ENCODE data around the gene EYA3. TPM values are rescaled to one million over a fixed set of nuclear protein-coding genes. Genes with fewer than 3 reads are reported as not detected.

The EYA3 gene
- total and polyA plus RNA-seq, 2 donors from 2014 or later: 10.2 to 32.0 TPM

DNA sequence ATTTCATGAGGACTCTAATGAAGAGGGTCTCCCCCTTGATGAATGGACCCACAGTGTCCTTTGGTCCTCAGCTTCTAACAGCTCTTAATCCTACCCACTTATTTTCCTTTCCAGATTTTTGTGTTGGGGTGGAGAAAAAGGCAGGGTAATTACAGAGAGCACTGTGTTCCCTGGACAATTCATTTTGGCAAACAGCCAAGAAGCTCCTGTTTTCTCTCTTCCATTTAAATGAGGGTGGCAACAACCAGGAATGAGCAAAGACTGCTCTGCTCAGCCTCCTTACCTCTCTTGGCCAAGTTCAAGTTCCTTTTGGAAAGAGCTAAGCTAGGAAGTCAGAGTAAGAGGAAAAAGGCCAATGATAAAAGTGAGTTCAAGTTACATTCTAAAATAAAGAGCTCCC, 116.7 kb downstream of the EYA3 start:
- intact Hi-C loops (cut with DNase I): loop anchor here (10.0 kb wide), 1 partner anchor 117 kb away; no protein-coding TSS in a partner anchor
- Histone ChIP-seq H3K36me3 (ENCODE audit: control insufficient read depth in 2 of 3, insufficient read depth in 3 of 3, low read length in 3 of 3) (peaks cover 0 to 29% (median 17%) of the 10 kb centered on the region in 3 donors), H3K4me1 (ENCODE audit: control insufficient read depth in 2 of 3, insufficient read depth in 2 of 3, low read depth in 1 of 3, low read length in 3 of 3) (peaks cover 0 to 2% (median 0%) of the 10 kb centered on the region in 3 donors), H3K9me3 (ENCODE audit: control insufficient read depth in 2 of 3, insufficient read depth in 1 of 3, low read length in 3 of 3) (no peaks in the 10 kb centered on the region), H3K27ac (ENCODE audit: low read depth in 2 of 2, low read length in 2 of 2) (no peak overlapping the region), H3K4me3 (ENCODE audit: low read length in 3 of 3) (no peak overlapping the region), H3K9ac (ENCODE audit: low read length in 3 of 3) (no peak overlapping the region), H3K27me3 (ENCODE audit: control insufficient read depth, insufficient read depth, low read length) (no peaks in the 10 kb centered on the region)
- TF ChIP-seq, protein P1, sequence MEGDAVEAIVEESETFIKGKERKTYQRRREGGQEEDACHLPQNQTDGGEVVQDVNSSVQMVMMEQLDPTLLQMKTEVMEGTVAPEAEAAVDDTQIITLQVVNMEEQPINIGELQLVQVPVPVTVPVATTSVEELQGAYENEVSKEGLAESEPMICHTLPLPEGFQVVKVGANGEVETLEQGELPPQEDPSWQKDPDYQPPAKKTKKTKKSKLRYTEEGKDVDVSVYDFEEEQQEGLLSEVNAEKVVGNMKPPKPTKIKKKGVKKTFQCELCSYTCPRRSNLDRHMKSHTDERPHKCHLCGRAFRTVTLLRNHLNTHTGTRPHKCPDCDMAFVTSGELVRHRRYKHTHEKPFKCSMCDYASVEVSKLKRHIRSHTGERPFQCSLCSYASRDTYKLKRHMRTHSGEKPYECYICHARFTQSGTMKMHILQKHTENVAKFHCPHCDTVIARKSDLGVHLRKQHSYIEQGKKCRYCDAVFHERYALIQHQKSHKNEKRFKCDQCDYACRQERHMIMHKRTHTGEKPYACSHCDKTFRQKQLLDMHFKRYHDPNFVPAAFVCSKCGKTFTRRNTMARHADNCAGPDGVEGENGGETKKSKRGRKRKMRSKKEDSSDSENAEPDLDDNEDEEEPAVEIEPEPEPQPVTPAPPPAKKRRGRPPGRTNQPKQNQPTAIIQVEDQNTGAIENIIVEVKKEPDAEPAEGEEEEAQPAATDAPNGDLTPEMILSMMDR (IDR thresholded peaks at IDR 0.05; ENCODE audit: borderline replicate concordance, extremely low read depth, insufficient read depth): no peak
- FAIRE-seq: no peak
- no peak for DNase-seq

DNA sequence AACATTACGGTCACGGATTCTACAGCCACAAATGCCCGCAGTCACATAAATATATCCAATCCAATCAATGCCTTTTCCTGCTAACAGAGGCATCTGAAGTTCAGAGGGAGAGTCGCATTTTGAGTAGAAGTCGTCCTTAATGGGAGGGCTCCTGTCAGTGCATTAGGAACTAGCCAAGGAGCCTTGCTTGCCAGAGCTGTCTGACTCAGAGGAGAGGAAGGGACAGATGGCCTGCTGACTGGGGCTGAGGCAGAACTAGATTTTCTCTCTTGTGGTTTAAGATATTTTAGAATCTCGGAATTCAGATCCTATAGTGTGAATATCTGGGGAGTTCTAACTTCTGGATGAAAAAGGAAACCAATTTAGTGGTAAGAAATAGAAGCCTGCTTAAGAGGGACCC, 118.0 kb downstream of the EYA3 start:
- Histone ChIP-seq H3K36me3 (ENCODE audit: control insufficient read depth in 2 of 3, insufficient read depth in 3 of 3, low read length in 3 of 3) (peaks cover 0 to 27% (median 16%) of the 10 kb centered on the region in 3 donors), H3K4me1 (ENCODE audit: control insufficient read depth in 2 of 3, insufficient read depth in 2 of 3, low read depth in 1 of 3, low read length in 3 of 3) (peaks cover 0 to 2% (median 0%) of the 10 kb centered on the region in 3 donors), H3K9me3 (ENCODE audit: control insufficient read depth in 2 of 3, insufficient read depth in 1 of 3, low read length in 3 of 3) (no peaks in the 10 kb centered on the region), H3K9ac (ENCODE audit: low read length in 3 of 3) (no peak overlapping the region), H3K27me3 (ENCODE audit: control insufficient read depth, insufficient read depth, low read length) (no peaks in the 10 kb centered on the region), H3K27ac (ENCODE audit: low read depth in 2 of 2, low read length in 2 of 2) (no peak overlapping the region), H3K4me3 (ENCODE audit: low read length in 3 of 3) (no peak overlapping the region)
- intact Hi-C loops (cut with DNase I): loop anchor here (10.0 kb wide), 1 partner anchor 116 kb away; no protein-coding TSS in a partner anchor
- FAIRE-seq (no peak), DNase-seq (no peak)
- TF ChIP-seq, protein P1 (IDR thresholded peaks at IDR 0.05; ENCODE audit: borderline replicate concordance, extremely low read depth, insufficient read depth): no peak

DNA sequence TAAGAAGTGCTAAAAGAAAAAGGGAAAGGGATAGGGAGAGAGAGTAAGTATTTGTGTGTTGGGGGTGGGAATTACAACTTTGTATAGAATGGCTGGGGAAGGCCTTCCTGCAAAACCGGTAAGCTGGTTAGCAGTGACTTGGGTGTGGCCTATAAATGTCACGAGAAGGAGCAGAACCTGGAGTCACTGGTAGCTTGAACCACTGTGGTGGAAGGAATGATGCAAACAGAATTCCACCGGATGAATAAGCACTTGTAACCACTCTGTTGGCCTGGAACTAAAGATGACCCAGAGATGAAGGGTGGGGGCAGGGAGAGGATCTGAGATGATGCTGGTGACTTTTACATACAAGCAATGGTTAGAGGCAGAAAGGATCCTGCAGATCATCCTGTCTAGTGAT, 119.7 kb downstream of the EYA3 start:
- intact Hi-C loops (cut with DNase I): no loop called here
- Histone ChIP-seq H3K27ac (ENCODE audit: low read depth in 2 of 2, low read length in 2 of 2) (no peak overlapping the region), H3K4me1 (ENCODE audit: control insufficient read depth in 2 of 3, insufficient read depth in 2 of 3, low read depth in 1 of 3, low read length in 3 of 3) (peaks cover 0 to 2% (median 0%) of the 10 kb centered on the region in 3 donors), H3K9ac (ENCODE audit: low read length in 3 of 3) (no peak overlapping the region), H3K36me3 (ENCODE audit: control insufficient read depth in 2 of 3, insufficient read depth in 3 of 3, low read length in 3 of 3) (peaks cover 0 to 29% (median 16%) of the 10 kb centered on the region in 3 donors), H3K27me3 (ENCODE audit: control insufficient read depth, insufficient read depth, low read length) (no peaks in the 10 kb centered on the region), H3K9me3 (ENCODE audit: control insufficient read depth in 2 of 3, insufficient read depth in 1 of 3, low read length in 3 of 3) (no peaks in the 10 kb centered on the region), H3K4me3 (ENCODE audit: low read length in 3 of 3) (no peak overlapping the region)
- no peak for FAIRE-seq
- TF ChIP-seq, protein P1 (IDR thresholded peaks at IDR 0.05; ENCODE audit: borderline replicate concordance, extremely low read depth, insufficient read depth): no peak
- DNase-seq: no peak

Measured in kidney (tissue), 14 donors.